NCI-H748 treated with DMSO at 0.1 percent for 48 hours (cell line): ENCODE results near the gene OR5T3.
"Not testable (repeated sequence)": the region's sequence is repeated elsewhere in the genome, so short reads cannot be mapped to it uniquely, and the experiment has no call there.

ENCODE experiments used
- DNase-seq: peaks from one replicate; lab custom pipeline; 2025; lab: John Stamatoyannopoulos, UW

OR5T3 gene

GRCh38 chr11:56251954-56252353 is at the start of gene OR5T3:
OR5T3 (plus strand) TSS chr11:56252254; CDS start chr11:56252254, 0 bp downstream.
- no peak for DNase-seq

DNA sequence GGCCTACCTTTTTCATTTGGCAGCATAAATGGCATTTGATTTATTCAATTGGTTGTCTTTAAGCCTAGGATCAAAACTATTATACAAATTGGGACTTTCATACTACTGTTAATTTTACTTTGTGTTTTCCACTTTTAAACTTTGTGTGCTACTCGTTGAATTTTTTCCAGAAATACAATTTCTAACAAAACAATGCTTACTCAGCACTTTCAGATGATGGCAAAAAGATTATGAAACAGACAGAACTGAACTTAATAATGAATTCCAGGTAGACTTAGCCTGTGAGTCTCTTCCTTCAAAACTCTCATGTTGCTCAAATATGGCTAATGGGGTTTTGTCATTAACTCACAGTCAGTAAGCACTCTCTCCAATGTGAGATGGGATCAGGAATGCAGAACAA is 44.3 kb upstream of the OR5T3 start:
- no peak for DNase-seq

GRCh38 chr11:56214537-56214936 is 37.5 kb upstream of the OR5T3 start:
- no peak for DNase-seq

GRCh38 chr11:56219735-56220134 is 32.3 kb upstream of the OR5T3 start:
- not testable (repeated sequence) for DNase-seq

DNA sequence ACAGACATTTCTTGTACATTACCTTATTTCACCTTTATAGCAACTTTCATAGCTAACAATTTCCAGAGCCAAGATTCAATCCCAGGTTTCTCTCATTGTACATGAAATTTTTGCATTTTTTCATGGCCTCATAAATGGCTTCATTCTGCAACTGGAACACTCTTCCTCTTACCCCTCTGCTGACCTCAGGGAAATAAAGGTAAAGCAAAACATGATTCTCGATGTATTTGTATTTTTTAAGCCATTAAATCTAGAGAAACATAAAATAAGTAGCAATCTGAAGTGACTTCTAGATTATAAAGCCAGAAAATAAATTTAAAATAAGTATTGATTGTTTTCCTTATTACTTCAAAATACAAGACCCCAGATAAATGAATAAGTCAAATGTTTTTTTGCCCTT is 17.9 kb upstream of the OR5T3 start, which contains the start of gene OR5T2:
Gene OR5T2, minus strand, starts transcription at position 101 of the 400 bp plus-strand sequence. CDS start 1,193 bp downstream, outside the sequence.
- no peak for DNase-seq

GRCh38 chr11:56271092-56271491 is 19.0 kb downstream of the OR5T3 start:
- DNase-seq = peak; percentile 64

GRCh38 chr11:56273854-56274253 is 21.8 kb downstream of the OR5T3 start, which contains the start of gene OR5T1:
OR5T1 (plus strand) TSS chr11:56274154; CDS start chr11:56275639, 1,485 bp downstream.
- no peak for DNase-seq

DNA sequence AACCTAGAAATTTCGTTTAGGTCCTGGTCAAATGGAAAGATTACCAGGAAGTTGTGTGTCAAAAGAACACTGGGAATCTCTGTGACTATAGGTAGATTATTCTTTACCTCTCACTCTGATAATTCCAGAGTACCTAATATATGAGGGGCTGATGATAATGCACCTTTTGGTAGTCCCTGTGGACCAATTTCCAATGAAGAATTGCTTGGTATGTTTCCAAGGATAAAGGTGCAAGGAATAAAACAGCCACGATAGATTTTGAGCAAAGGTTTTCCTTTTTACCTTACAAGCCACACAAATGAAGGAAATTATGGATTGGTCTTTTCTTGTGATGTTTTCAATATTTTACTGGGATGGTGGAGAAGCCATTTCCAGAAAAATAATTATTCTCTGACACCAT is 40.1 kb downstream of the OR5T3 start, which contains the start of gene OR8H1:
Gene OR8H1, minus strand, starts transcription at position 101 of the 400 bp plus-strand sequence. CDS start 1,192 bp downstream, outside the sequence.
- DNase-seq = no peak

DNA sequence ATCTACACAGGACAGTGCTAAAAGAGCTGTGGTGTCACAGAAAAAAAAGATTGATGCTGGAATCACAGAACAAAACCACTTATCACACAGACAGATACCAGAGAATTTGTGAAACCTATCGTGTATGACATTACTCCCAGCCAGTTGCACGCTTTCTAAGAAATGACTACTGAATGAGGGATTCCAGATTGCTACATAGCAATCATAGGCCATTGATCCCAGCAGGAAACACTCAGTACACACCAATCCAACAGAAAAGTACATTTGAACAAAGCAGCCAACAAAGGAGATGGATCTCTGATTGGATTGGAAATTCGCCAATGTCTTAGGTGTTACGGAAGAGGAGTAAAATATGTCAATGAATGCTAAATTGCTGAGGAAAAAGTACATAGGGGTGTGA is 44.8 kb downstream of the OR5T3 start:
- DNase-seq = peak; percentile 34
